Measurements from ENCODE around the gene CCNY.
"Not testable (repeated sequence)": the region's sequence is repeated elsewhere in the genome, so short reads cannot be mapped to it uniquely, and the experiment has no call there.

The CCNY gene

GRCh38 chr10:35497909-35498308, 161.6 kb downstream of the CCNY start:
- DNase-seq: no peak

GRCh38 chr10:35498693-35499092, 162.4 kb downstream of the CCNY start:
- DNase-seq: no peak

GRCh38 chr10:35501923-35502322, 165.6 kb downstream of the CCNY start:
- DNase-seq: no peak

GRCh38 chr10:35502692-35503091, 166.4 kb downstream of the CCNY start:
- DNase-seq: no peak

GRCh38 chr10:35503578-35503977, 167.3 kb downstream of the CCNY start:
- no peak for DNase-seq

- no peak for DNase-seq
Measured at GRCh38 chr10:35504132-35504531, 167.8 kb downstream of the CCNY start.

GRCh38 chr10:35505241-35505873, 169.0 kb downstream of the CCNY start:
- no peak for DNase-seq

GRCh38 chr10:35506741-35507140, 170.4 kb downstream of the CCNY start:
- no peak for DNase-seq

GRCh38 chr10:35507519-35508109, 171.3 kb downstream of the CCNY start:
- no peak for DNase-seq

GRCh38 chr10:35508647-35509046, 172.3 kb downstream of the CCNY start:
- DNase-seq: no peak

- no peak for DNase-seq
Measured at GRCh38 chr10:35510891-35511290, 174.6 kb downstream of the CCNY start.

GRCh38 chr10:35511647-35512046, 175.3 kb downstream of the CCNY start:
- no peak for DNase-seq

GRCh38 chr10:35516102-35516670, 179.9 kb downstream of the CCNY start:
- DNase-seq: no peak

- DNase-seq: no peak
Measured at GRCh38 chr10:35517431-35518181, 181.3 kb downstream of the CCNY start.

- DNase-seq: not testable (repeated sequence)
Measured at GRCh38 chr10:35518187-35518586, 181.9 kb downstream of the CCNY start.

GRCh38 chr10:35520996-35521395, 184.7 kb downstream of the CCNY start:
- no peak for DNase-seq

- no peak for DNase-seq
Measured at GRCh38 chr10:35523670-35524225, 187.4 kb downstream of the CCNY start.

- DNase-seq: no peak
Measured at GRCh38 chr10:35526746-35527145, 190.4 kb downstream of the CCNY start.

GRCh38 chr10:35532141-35532540, 195.8 kb downstream of the CCNY start:
- DNase-seq: no peak

- DNase-seq: no peak
Measured at GRCh38 chr10:35533565-35533964, 197.3 kb downstream of the CCNY start.

- no peak for DNase-seq
Measured at GRCh38 chr10:35535136-35535535, 198.8 kb downstream of the CCNY start.

- DNase-seq: no peak
Measured at GRCh38 chr10:35536789-35537188, 200.5 kb downstream of the CCNY start.

GRCh38 chr10:35537925-35538324, 201.6 kb downstream of the CCNY start:
- not testable (repeated sequence) for DNase-seq

Data from activated CD4-positive, alpha-beta T cell treated with anti-CD3 and anti-CD28 coated beads, Interleukin-2, amount 50 U/mL, for 1 hour (primary cell).